ENCODE data around the gene RASA2.
"Not testable (repeated sequence)": the region's sequence is repeated elsewhere in the genome, so short reads cannot be mapped to it uniquely, and the experiment has no call there.

RASA2 gene

GRCh38 chr3:141619450-141619849 lies 132.6 kb downstream of the RASA2 start:
- Histone ChIP-seq H3K9ac (no peak overlapping the region), H3K4me2 (no peak overlapping the region), H3K4me3 (IDR thresholded peaks at IDR 0.05; ENCODE audit: insufficient read depth, low read depth, low read length) (no peak overlapping the region), H3K79me2 (ENCODE audit: insufficient read depth, low read depth) (no peaks in the 10 kb centered on the region), H2AFZ (ENCODE audit: low read depth) (no peak overlapping the region), H3K36me3 (ENCODE audit: insufficient read depth) (no peaks in the 10 kb centered on the region), H4K20me1 (ENCODE audit: insufficient read depth) (no peaks in the 10 kb centered on the region), H3K4me1 (ENCODE audit: low read depth, poor library complexity, severe bottlenecking) (no peaks in the 10 kb centered on the region), H3K27ac (no peak overlapping the region), H3K27me3 (ENCODE audit: insufficient read depth, low read depth) (no peaks in the 10 kb centered on the region)
- TF ChIP-seq, protein P1, sequence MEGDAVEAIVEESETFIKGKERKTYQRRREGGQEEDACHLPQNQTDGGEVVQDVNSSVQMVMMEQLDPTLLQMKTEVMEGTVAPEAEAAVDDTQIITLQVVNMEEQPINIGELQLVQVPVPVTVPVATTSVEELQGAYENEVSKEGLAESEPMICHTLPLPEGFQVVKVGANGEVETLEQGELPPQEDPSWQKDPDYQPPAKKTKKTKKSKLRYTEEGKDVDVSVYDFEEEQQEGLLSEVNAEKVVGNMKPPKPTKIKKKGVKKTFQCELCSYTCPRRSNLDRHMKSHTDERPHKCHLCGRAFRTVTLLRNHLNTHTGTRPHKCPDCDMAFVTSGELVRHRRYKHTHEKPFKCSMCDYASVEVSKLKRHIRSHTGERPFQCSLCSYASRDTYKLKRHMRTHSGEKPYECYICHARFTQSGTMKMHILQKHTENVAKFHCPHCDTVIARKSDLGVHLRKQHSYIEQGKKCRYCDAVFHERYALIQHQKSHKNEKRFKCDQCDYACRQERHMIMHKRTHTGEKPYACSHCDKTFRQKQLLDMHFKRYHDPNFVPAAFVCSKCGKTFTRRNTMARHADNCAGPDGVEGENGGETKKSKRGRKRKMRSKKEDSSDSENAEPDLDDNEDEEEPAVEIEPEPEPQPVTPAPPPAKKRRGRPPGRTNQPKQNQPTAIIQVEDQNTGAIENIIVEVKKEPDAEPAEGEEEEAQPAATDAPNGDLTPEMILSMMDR (conservative IDR thresholded peaks at IDR 0.05; ENCODE audit: low read depth, low read length) = no peak

GRCh38 chr3:141623691-141624090 lies 136.9 kb downstream of the RASA2 start:
- TF ChIP-seq, protein P1 (conservative IDR thresholded peaks at IDR 0.05; ENCODE audit: low read depth, low read length) = no peak
- H2AFZ ChIP-seq (ENCODE audit: low read depth) = no peak overlapping the region
- no peak overlapping the region for H3K4me3 ChIP-seq (IDR thresholded peaks at IDR 0.05; ENCODE audit: insufficient read depth, low read depth, low read length)
- no peaks in the 10 kb centered on the region for H3K79me2 ChIP-seq (ENCODE audit: insufficient read depth, low read depth)
- no peaks in the 10 kb centered on the region for H4K20me1 ChIP-seq (ENCODE audit: insufficient read depth)
- no peaks in the 10 kb centered on the region for H3K36me3 ChIP-seq (ENCODE audit: insufficient read depth)
- H3K27me3 ChIP-seq (ENCODE audit: insufficient read depth, low read depth) = no peaks in the 10 kb centered on the region
- H3K27ac ChIP-seq = no peak overlapping the region
- no peaks in the 10 kb centered on the region for H3K4me1 ChIP-seq (ENCODE audit: low read depth, poor library complexity, severe bottlenecking)
- H3K9ac ChIP-seq = no peak overlapping the region
- H3K4me2 ChIP-seq = no peak overlapping the region

DNA sequence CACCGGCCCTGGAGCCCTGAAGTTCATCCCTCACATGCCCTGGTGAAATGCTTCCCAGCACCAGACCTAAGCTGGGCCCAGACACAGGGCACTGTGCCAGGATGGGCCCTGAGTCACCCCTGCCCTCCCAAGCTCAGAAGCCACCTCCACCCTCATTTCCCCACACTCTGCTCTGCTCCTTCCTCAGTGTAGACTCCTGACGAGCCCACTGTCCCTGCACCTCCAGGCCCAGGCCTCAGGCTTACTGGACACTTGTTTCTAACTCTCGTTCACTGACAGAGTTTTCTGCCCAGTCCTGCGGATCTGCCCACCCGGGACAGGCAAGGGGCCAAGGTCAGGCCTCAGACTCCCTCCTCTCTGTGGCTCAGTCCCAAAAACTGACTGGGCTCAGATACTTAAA lies 138.7 kb downstream of the RASA2 start:
- no peak overlapping the region for H2AFZ ChIP-seq (ENCODE audit: low read depth)
- H3K27me3 ChIP-seq (ENCODE audit: insufficient read depth, low read depth) = no peaks in the 10 kb centered on the region
- no peak overlapping the region for H3K4me2 ChIP-seq
- no peak overlapping the region for H3K9ac ChIP-seq
- no peak overlapping the region for H3K4me3 ChIP-seq (IDR thresholded peaks at IDR 0.05; ENCODE audit: insufficient read depth, low read depth, low read length)
- no peaks in the 10 kb centered on the region for H3K79me2 ChIP-seq (ENCODE audit: insufficient read depth, low read depth)
- H4K20me1 ChIP-seq (ENCODE audit: insufficient read depth) = no peaks in the 10 kb centered on the region
- H3K27ac ChIP-seq = no peak overlapping the region
- TF ChIP-seq, protein P1 (conservative IDR thresholded peaks at IDR 0.05; ENCODE audit: low read depth, low read length) = no peak
- no peaks in the 10 kb centered on the region for H3K36me3 ChIP-seq (ENCODE audit: insufficient read depth)
- H3K4me1 ChIP-seq (ENCODE audit: low read depth, poor library complexity, severe bottlenecking) = no peaks in the 10 kb centered on the region

GRCh38 chr3:141628334-141628733 lies 141.5 kb downstream of the RASA2 start:
- H3K4me2 ChIP-seq; H3K27me3 ChIP-seq (ENCODE audit: insufficient read depth, low read depth); H3K4me3 ChIP-seq (IDR thresholded peaks at IDR 0.05; ENCODE audit: insufficient read depth, low read depth, low read length); H3K36me3 ChIP-seq (ENCODE audit: insufficient read depth); H3K27ac ChIP-seq; H3K9ac ChIP-seq; H4K20me1 ChIP-seq (ENCODE audit: insufficient read depth); H3K79me2 ChIP-seq (ENCODE audit: insufficient read depth, low read depth); H2AFZ ChIP-seq (ENCODE audit: low read depth); H3K4me1 ChIP-seq (ENCODE audit: low read depth, poor library complexity, severe bottlenecking): not testable (repeated sequence)

DNA sequence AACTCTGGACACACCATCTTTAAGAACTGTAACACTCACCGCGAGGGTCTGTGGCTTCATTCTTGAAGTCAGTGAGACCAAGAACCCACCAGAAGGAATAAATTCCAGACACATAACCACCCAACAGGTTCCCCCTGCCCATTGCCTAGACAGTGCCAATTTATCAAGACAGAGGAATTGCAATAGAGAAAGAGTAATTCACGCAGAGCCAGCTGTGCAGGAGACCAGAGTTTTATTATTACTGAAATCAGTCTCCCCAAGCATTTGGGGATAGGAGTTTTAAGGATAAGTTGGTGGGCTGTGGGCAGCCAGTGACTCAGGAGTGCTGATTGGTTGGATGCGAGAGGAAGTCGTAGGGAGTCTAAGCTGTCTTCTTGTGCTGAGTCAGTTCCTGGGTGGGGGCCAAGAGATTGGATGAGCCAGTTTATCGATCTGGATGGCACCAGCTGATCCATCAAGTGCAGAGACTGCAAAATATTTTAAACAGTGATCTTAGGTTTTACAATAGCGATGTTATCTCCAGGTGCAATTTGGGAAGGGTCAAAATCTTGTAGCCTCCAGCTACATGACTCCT lies 142.1 kb downstream of the RASA2 start:
- H3K79me2 ChIP-seq (ENCODE audit: insufficient read depth, low read depth); H3K4me3 ChIP-seq (IDR thresholded peaks at IDR 0.05; ENCODE audit: insufficient read depth, low read depth, low read length); H3K27me3 ChIP-seq (ENCODE audit: insufficient read depth, low read depth); H4K20me1 ChIP-seq (ENCODE audit: insufficient read depth); H3K9ac ChIP-seq; H3K4me2 ChIP-seq; H3K4me1 ChIP-seq (ENCODE audit: low read depth, poor library complexity, severe bottlenecking); H3K27ac ChIP-seq; H2AFZ ChIP-seq (ENCODE audit: low read depth); H3K36me3 ChIP-seq (ENCODE audit: insufficient read depth): not testable (repeated sequence)
